SK-N-SH (cell line): ENCODE measurements around the gene STAT1. TPM values are rescaled to one million over a fixed set of nuclear protein-coding genes. Genes with fewer than 3 reads are reported as not detected.

Experiments used
- TCF12 ChIP-seq: IDR thresholded peaks from 2 replicates; pipeline ENCODE4 v1.4.0; 2012
- polyA plus RNA-seq, 3 experiments: library from polyadenylated mRNA; depleted of rRNA; stranded (reverse); fragments of >200 nt; gene quantifications; 2 replicates each; pipeline ENCODE4 v1.2.3, GENCODE V29; 2012
- TF ChIP-seq, protein P1 (sequence below): IDR thresholded peaks from 2 replicates; pipeline ENCODE4; 2012

The STAT1 gene
- polyA plus RNA-seq, 1 of the 3 experiments (the other 2 are of a cell fraction) = 22.1 TPM

GRCh38 chr2:190920085-190920484 is 93.9 kb downstream of the STAT1 start (continued):
- TF ChIP-seq, protein P1, sequence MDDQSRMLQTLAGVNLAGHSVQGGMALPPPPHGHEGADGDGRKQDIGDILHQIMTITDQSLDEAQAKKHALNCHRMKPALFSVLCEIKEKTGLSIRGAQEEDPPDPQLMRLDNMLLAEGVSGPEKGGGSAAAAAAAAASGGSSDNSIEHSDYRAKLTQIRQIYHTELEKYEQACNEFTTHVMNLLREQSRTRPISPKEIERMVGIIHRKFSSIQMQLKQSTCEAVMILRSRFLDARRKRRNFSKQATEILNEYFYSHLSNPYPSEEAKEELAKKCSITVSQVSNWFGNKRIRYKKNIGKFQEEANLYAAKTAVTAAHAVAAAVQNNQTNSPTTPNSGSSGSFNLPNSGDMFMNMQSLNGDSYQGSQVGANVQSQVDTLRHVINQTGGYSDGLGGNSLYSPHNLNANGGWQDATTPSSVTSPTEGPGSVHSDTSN = no peak
- no peak for TF ChIP-seq TCF12
- TF ChIP-seq, all 33 proteins: peak for 0

Other genes with a start within 250 kb of the STAT1 start
- 37.2 and 58.5 TPM in 2 replicates for gene GLS, start 133.3 kb downstream of the STAT1 start, polyA plus RNA-seq (2012; rRNA removed)
- gene STAT4, start 136.8 kb upstream of the STAT1 start, polyA plus RNA-seq (2012; rRNA removed) = 0.12 and 0.19 TPM in 2 replicates
- 20.2 and 26.5 TPM in 2 replicates for gene MYO1B, start 231.2 kb upstream of the STAT1 start, polyA plus RNA-seq (2012; rRNA removed)